HepG2 (cell line): ENCODE data around the gene GDF15. TPM values are rescaled to one million over a fixed set of nuclear protein-coding genes. Genes with fewer than 3 reads are reported as not detected.

ENCODE experiments used
- BRCA1 ChIP-seq: sonication (generic); formaldehyde crosslinking; IDR thresholded peaks from 2 replicates; pipeline ENCODE4 v1.4.0; 2020; ENCODE audit warnings: missing genetic modification reagents
- CAMTA2 ChIP-seq: sonication (generic); formaldehyde crosslinking; IDR thresholded peaks from 2 replicates; pipeline ENCODE4 v1.4.0; 2020; ENCODE audit warnings: mild to moderate bottlenecking, missing genetic modification reagents, borderline replicate concordance
- HHEX ChIP-seq: IDR thresholded peaks from 2 replicates; pipeline ENCODE4 v1.6.1; 2016; ENCODE audit warnings: control low read depth
- MXI1 ChIP-seq: IDR thresholded peaks from 3 replicates; pipeline ENCODE4 v1.6.1; 2012; ENCODE audit warnings: low read depth, low read length, inconsistent platforms, borderline replicate concordance
- POGZ ChIP-seq: sonication (generic); formaldehyde crosslinking; IDR thresholded peaks from 2 replicates; pipeline ENCODE4 v1.4.0; 2020; ENCODE audit warnings: mild to moderate bottlenecking, missing genetic modification reagents
- RXRA ChIP-seq: sonication (generic); formaldehyde crosslinking; IDR thresholded peaks from 2 replicates; pipeline ENCODE4 v1.5.1; 2020; ENCODE audit warnings: missing genetic modification reagents
- TAF15 ChIP-seq: fragments of 200-400 bp; formaldehyde crosslinking; IDR thresholded peaks from one replicate; pipeline ENCODE4 v1.6.1; 2018; ENCODE audit warnings: mild to moderate bottlenecking, low read depth, low read length; ENCODE audit not compliant: poor library complexity, severe bottlenecking
- TARDBP ChIP-seq: sonication (generic); formaldehyde crosslinking; IDR thresholded peaks from 2 replicates; pipeline ENCODE4 v1.8.0; 2022; ENCODE audit warnings: mild to moderate bottlenecking, missing genetic modification reagents
- TMF1 ChIP-seq: sonication (generic); formaldehyde crosslinking; IDR thresholded peaks from 2 replicates; pipeline ENCODE4 v1.8.1; 2022; ENCODE audit warnings: low read depth, missing genetic modification reagents
- TOPORS ChIP-seq: sonication (generic); formaldehyde crosslinking; IDR thresholded peaks from 2 replicates; pipeline ENCODE4 v1.8.0; 2023; ENCODE audit warnings: mild to moderate bottlenecking, missing genetic modification reagents
- ZKSCAN1 ChIP-seq: fragments of 150-350 bp; IDR thresholded peaks from 2 replicates; pipeline ENCODE4 v1.6.1; 2014; ENCODE audit warnings: low read length
- ZNF354B ChIP-seq: sonication (generic); formaldehyde crosslinking; IDR thresholded peaks from 2 replicates; pipeline ENCODE4 v1.8.0; 2022; ENCODE audit warnings: mild to moderate bottlenecking, missing genetic modification reagents
- ZNF577 ChIP-seq: sonication (generic); formaldehyde crosslinking; IDR thresholded peaks from 2 replicates; pipeline ENCODE4 v1.4.0; 2020; ENCODE audit warnings: mild to moderate bottlenecking, low read depth, missing genetic modification reagents, borderline replicate concordance
- ZNF724P ChIP-seq: sonication (generic); formaldehyde crosslinking; IDR thresholded peaks from 2 replicates; pipeline ENCODE4 v1.8.0; 2022; ENCODE audit warnings: missing genetic modification reagents, borderline replicate concordance
- ZNF773 ChIP-seq: sonication (generic); formaldehyde crosslinking; IDR thresholded peaks from 2 replicates; pipeline ENCODE4 v1.4.0; 2020; ENCODE audit warnings: missing genetic modification reagents, borderline replicate concordance
- ZSCAN25 ChIP-seq: sonication (generic); formaldehyde crosslinking; IDR thresholded peaks from 2 replicates; pipeline ENCODE4 v1.8.0; 2022; ENCODE audit warnings: mild to moderate bottlenecking, missing genetic modification reagents
- polyA plus RNA-seq, 8 experiments: library from polyadenylated mRNA; depleted of rRNA in 3 of 8; stranded (reverse) in 7 of 8; unstranded in 1 of 8; fragments of >200 nt; fragmentation: Illumina TruSeq in 4 of 8; extraction: Trizol in 4 of 8; gene quantifications; 2 replicates each; pipeline versions ENCODE4 v1.2.1 to v1.2.3, GENCODE V29; 2011 to 2016; ENCODE audit warnings: low read depth in 4 of 8, missing spikeins in 1 of 8, mixed read lengths in 1 of 8; ENCODE audit not compliant: insufficient read depth in 1 of 8
- total RNA-seq, 5 experiments: library from RNA; depleted of rRNA; stranded (reverse); fragments of >200 nt; fragmentation: Illumina TruSeq; extraction: Trizol; gene quantifications; 2 replicates each; pipeline ENCODE4 v1.2.3, GENCODE V29; 2016; ENCODE audit warnings: low read depth in 1 of 5
- TF ChIP-seq, protein P1 (sequence below): sonication (generic); formaldehyde crosslinking; IDR thresholded peaks from 2 replicates; pipeline ENCODE4 v1.4.0; 2020; ENCODE audit warnings: missing genetic modification reagents
- TF ChIP-seq, protein P2 (sequence below): sonication (generic); formaldehyde crosslinking; IDR thresholded peaks from 2 replicates; pipeline ENCODE4 v1.4.0; 2020; ENCODE audit warnings: missing genetic modification reagents
- TF ChIP-seq, protein P3 (sequence below): sonication (generic); formaldehyde crosslinking; IDR thresholded peaks from 2 replicates; pipeline ENCODE4 v1.4.0; 2020; ENCODE audit warnings: mild to moderate bottlenecking, missing genetic modification reagents
- TF ChIP-seq, protein P4 (sequence below): IDR thresholded peaks from 2 replicates; pipeline ENCODE4 v1.6.1; 2016; ENCODE audit warnings: missing biosample characterization, missing genetic modification reagents, low read depth
- TF ChIP-seq, protein P5 (sequence below): sonication (generic); formaldehyde crosslinking; conservative IDR thresholded peaks from 2 replicates; pipeline ENCODE4 v1.8.0; 2022; ENCODE audit warnings: mild to moderate bottlenecking, moderate library complexity, missing genetic modification reagents

The GDF15 gene
- total and polyA plus RNA-seq, 2 of the 13 experiments (the other 11 are each of a cell fraction or from before 2014, with no cell fraction given), result 146 to 422 TPM

DNA sequence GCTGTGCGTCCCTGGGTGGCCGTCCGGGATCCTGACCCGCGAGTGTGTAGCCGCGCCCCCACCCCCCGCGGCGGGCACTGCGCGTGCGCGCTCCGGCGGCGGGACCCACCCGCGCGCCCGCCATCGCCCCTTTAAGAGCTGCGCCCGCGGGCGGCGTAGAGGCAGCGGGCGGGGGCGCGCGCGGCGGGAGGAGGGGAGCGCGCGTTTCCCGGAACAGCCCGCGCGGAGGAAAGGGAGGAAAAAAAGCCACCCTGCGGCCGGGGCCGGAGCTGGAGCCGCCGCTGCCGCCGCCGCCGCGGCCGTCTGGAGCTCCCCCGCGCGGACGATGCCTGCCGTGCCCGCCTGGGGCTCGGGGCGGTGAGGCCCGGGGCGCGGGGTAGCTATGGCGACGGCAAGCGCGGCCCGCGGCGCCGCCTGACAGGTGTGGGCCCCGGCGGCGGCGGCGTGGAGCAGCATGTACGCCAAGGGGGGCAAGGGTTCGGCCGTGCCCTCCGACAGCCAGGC, 33.3 kb downstream of the GDF15 start, which contains the start of gene SSBP4 (continued):
- TF ChIP-seq TARDBP (0 out of 2 replicates have a peak, but pooled peaks have one; percentile 7), RXRA (no peak), ZSCAN25 (CRISPR knock-in tag) (no peak), HHEX (no peak), ZNF577 (CRISPR knock-in tag) (no peak), ZNF354B (CRISPR knock-in tag) (no peak), TOPORS (CRISPR knock-in tag) (0 out of 2 replicates have a peak, but pooled peaks have one; percentile 5), TMF1 (no peak), BRCA1 (CRISPR knock-in tag) (no peak), POGZ (no peak), ZNF773 (CRISPR knock-in tag) (no peak), TAF15 (peak; percentile 36), CAMTA2 (CRISPR knock-in tag) (no peak), ZKSCAN1 (no peak), ZNF724P (no peak), MXI1 (peak; percentile 71; the same call in 2 of the 3 replicates)
- TF ChIP-seq, protein P1, sequence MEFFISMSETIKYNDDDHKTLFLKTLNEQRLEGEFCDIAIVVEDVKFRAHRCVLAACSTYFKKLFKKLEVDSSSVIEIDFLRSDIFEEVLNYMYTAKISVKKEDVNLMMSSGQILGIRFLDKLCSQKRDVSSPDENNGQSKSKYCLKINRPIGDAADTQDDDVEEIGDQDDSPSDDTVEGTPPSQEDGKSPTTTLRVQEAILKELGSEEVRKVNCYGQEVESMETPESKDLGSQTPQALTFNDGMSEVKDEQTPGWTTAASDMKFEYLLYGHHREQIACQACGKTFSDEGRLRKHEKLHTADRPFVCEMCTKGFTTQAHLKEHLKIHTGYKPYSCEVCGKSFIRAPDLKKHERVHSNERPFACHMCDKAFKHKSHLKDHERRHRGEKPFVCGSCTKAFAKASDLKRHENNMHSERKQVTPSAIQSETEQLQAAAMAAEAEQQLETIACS (CRISPR knock-in tag), result peak; percentile 93
- TF ChIP-seq, protein P2, sequence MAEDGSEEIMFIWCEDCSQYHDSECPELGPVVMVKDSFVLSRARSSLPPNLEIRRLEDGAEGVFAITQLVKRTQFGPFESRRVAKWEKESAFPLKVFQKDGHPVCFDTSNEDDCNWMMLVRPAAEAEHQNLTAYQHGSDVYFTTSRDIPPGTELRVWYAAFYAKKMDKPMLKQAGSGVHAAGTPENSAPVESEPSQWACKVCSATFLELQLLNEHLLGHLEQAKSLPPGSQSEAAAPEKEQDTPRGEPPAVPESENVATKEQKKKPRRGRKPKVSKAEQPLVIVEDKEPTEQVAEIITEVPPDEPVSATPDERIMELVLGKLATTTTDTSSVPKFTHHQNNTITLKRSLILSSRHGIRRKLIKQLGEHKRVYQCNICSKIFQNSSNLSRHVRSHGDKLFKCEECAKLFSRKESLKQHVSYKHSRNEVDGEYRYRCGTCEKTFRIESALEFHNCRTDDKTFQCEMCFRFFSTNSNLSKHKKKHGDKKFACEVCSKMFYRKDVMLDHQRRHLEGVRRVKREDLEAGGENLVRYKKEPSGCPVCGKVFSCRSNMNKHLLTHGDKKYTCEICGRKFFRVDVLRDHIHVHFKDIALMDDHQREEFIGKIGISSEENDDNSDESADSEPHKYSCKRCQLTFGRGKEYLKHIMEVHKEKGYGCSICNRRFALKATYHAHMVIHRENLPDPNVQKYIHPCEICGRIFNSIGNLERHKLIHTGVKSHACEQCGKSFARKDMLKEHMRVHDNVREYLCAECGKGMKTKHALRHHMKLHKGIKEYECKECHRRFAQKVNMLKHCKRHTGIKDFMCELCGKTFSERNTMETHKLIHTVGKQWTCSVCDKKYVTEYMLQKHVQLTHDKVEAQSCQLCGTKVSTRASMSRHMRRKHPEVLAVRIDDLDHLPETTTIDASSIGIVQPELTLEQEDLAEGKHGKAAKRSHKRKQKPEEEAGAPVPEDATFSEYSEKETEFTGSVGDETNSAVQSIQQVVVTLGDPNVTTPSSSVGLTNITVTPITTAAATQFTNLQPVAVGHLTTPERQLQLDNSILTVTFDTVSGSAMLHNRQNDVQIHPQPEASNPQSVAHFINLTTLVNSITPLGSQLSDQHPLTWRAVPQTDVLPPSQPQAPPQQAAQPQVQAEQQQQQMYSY (CRISPR knock-in tag), result peak; percentile 74
- TF ChIP-seq, protein P3, sequence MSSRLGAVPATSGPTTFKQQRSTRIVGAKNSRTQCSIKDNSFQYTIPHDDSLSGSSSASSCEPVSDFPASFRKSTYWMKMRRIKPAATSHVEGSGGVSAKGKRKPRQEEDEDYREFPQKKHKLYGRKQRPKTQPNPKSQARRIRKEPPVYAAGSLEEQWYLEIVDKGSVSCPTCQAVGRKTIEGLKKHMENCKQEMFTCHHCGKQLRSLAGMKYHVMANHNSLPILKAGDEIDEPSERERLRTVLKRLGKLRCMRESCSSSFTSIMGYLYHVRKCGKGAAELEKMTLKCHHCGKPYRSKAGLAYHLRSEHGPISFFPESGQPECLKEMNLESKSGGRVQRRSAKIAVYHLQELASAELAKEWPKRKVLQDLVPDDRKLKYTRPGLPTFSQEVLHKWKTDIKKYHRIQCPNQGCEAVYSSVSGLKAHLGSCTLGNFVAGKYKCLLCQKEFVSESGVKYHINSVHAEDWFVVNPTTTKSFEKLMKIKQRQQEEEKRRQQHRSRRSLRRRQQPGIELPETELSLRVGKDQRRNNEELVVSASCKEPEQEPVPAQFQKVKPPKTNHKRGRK (CRISPR knock-in tag), result no peak
- TF ChIP-seq, protein P4, sequence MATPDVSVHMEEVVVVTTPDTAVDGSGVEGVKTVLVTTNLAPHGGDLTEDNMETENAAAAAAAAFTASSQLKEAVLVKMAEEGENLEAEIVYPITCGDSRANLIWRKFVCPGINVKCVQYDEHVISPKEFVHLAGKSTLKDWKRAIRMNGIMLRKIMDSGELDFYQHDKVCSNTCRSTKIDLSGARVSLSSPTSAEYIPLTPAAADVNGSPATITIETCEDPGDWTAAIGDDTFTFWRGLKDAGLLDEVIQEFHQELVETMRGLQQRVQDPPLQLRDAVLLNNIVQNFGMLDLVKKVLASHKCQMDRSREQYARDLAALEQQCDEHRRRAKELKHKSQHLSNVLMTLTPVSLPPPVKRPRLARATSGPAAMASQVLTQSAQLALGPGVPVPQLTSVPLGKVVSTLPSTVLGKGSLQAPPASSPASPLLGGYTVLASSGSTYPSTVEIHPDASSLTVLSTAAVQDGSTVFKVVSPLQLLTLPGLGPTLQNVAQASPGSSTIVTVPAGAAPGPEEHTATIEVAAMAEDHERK (CRISPR knock-in tag), result peak; percentile 51; the same call in 1 of the 2 replicates
- TF ChIP-seq, protein P5, sequence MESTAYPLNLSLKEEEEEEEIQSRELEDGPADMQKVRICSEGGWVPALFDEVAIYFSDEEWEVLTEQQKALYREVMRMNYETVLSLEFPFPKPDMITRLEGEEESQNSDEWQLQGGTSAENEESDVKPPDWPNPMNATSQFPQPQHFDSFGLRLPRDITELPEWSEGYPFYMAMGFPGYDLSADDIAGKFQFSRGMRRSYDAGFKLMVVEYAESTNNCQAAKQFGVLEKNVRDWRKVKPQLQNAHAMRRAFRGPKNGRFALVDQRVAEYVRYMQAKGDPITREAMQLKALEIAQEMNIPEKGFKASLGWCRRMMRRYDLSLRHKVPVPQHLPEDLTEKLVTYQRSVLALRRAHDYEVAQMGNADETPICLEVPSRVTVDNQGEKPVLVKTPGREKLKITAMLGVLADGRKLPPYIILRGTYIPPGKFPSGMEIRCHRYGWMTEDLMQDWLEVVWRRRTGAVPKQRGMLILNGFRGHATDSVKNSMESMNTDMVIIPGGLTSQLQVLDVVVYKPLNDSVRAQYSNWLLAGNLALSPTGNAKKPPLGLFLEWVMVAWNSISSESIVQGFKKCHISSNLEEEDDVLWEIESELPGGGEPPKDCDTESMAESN (CRISPR knock-in tag), result peak; percentile 41
